ENCODE data around the gene HHIPL1. TPM values are rescaled to one million over a fixed set of nuclear protein-coding genes. Genes with fewer than 3 reads are reported as not detected.

Gene HHIPL1
- total RNA-seq, 1 experiment from 2014 or later, result 2.1 TPM

DNA sequence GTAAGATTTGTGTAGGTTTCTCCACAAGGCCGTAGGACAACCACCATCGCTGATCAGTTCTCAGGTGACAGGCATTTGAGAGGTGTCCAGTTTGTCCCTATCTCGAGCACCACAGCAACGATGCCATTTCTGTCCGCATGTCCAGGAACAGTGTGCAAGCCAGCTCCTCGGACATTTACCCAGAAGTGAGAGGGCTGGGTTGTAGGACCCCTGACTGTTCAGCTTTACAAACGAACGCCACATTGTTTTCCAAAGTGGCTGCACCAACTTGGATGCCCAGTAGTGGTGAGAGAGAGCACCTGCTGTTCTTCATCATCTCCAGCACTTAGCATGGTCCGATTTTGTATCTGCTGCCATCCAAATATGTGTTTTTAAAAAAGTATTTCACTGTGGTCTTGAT lies 77.8 kb downstream of the HHIPL1 start:
- DNase-seq (ENCODE audit: low read depth, low spot score) (no peak), ATAC-seq (no peak)
- ChIA-PET CTCF (no interaction called here), POLR2A (no interaction called here)
- Histone ChIP-seq H3K27ac (ENCODE audit: low read length) (no peak overlapping the region), H3K9me3 (ENCODE audit: control insufficient read depth, insufficient read depth, low read depth, low read length) (no peaks in the 10 kb centered on the region), H3K36me3 (ENCODE audit: control insufficient read depth, insufficient read depth, low read length) (no peaks in the 10 kb centered on the region), H3K4me3 (ENCODE audit: low read depth in 2 of 2, low read length in 2 of 2) (no peak overlapping the region), H3K4me1 (ENCODE audit: control insufficient read depth, insufficient read depth, low read length) (no peaks in the 10 kb centered on the region), H3K27me3 (ENCODE audit: control insufficient read depth, insufficient read depth, low read length) (no peaks in the 10 kb centered on the region)
- in situ Hi-C loops (cut with HindIII; ENCODE audit: low pct_unique_long_range_greater_than_20kb, low sequenced_read_pairs) (no loop called here), intact Hi-C loops (cut with micrococcal nuclease; ENCODE audit: unreplicated experiment) (no loop called here)
- TF ChIP-seq, protein P1, sequence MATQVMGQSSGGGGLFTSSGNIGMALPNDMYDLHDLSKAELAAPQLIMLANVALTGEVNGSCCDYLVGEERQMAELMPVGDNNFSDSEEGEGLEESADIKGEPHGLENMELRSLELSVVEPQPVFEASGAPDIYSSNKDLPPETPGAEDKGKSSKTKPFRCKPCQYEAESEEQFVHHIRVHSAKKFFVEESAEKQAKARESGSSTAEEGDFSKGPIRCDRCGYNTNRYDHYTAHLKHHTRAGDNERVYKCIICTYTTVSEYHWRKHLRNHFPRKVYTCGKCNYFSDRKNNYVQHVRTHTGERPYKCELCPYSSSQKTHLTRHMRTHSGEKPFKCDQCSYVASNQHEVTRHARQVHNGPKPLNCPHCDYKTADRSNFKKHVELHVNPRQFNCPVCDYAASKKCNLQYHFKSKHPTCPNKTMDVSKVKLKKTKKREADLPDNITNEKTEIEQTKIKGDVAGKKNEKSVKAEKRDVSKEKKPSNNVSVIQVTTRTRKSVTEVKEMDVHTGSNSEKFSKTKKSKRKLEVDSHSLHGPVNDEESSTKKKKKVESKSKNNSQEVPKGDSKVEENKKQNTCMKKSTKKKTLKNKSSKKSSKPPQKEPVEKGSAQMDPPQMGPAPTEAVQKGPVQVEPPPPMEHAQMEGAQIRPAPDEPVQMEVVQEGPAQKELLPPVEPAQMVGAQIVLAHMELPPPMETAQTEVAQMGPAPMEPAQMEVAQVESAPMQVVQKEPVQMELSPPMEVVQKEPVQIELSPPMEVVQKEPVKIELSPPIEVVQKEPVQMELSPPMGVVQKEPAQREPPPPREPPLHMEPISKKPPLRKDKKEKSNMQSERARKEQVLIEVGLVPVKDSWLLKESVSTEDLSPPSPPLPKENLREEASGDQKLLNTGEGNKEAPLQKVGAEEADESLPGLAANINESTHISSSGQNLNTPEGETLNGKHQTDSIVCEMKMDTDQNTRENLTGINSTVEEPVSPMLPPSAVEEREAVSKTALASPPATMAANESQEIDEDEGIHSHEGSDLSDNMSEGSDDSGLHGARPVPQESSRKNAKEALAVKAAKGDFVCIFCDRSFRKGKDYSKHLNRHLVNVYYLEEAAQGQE (IDR thresholded peaks at IDR 0.05; ENCODE audit: insufficient read depth in 1 of 2, low read depth in 2 of 2, low read length in 1 of 2), result no peak
- TF ChIP-seq POLR2AphosphoS5 (IDR thresholded peaks at IDR 0.05; ENCODE audit: low read depth, low read length) (no peak), SIN3A (IDR thresholded peaks at IDR 0.05; ENCODE audit: borderline replicate concordance, insufficient read depth, low read depth, low read length) (no peak), CTCF (IDR thresholded peaks at IDR 0.05) (no peak), TCF7L2 (IDR thresholded peaks at IDR 0.05; ENCODE audit: low read depth, low read length) (no peak)
- BruUV-seq (replicated peaks), result no TSS peak

- ATAC-seq, result peak; percentile 46
- in situ Hi-C loops (cut with HindIII; ENCODE audit: low pct_unique_long_range_greater_than_20kb, low sequenced_read_pairs) (no loop called here), intact Hi-C loops (cut with micrococcal nuclease; ENCODE audit: unreplicated experiment) (no loop called here)
- Histone ChIP-seq H3K36me3 (ENCODE audit: control insufficient read depth, insufficient read depth, low read length) (no peaks in the 10 kb centered on the region), H3K27ac (ENCODE audit: low read length) (no peak overlapping the region), H3K4me1 (ENCODE audit: control insufficient read depth, insufficient read depth, low read length) (no peaks in the 10 kb centered on the region), H3K4me3 (ENCODE audit: low read depth in 2 of 2, low read length in 2 of 2) (no peak overlapping the region), H3K9me3 (ENCODE audit: control insufficient read depth, insufficient read depth, low read depth, low read length) (no peaks in the 10 kb centered on the region), H3K27me3 (ENCODE audit: control insufficient read depth, insufficient read depth, low read length) (no peaks in the 10 kb centered on the region)
- TF ChIP-seq, protein P1 (IDR thresholded peaks at IDR 0.05; ENCODE audit: insufficient read depth in 1 of 2, low read depth in 2 of 2, low read length in 1 of 2), result no peak
- TF ChIP-seq SIN3A (IDR thresholded peaks at IDR 0.05; ENCODE audit: borderline replicate concordance, insufficient read depth, low read depth, low read length) (no peak), POLR2AphosphoS5 (IDR thresholded peaks at IDR 0.05; ENCODE audit: low read depth, low read length) (no peak), TCF7L2 (IDR thresholded peaks at IDR 0.05; ENCODE audit: low read depth, low read length) (no peak), CTCF (IDR thresholded peaks at IDR 0.05) (no peak)
- DNase-seq (ENCODE audit: low read depth, low spot score), result no peak
- ChIA-PET CTCF (no interaction called here), POLR2A (no interaction called here)
- no TSS peak for BruUV-seq (replicated peaks)
These were observed 79.4 kb downstream of the HHIPL1 start for GRCh38 chr14:99724196-99724891.
